ENCODE measurements around the gene TENT4B. TPM values are rescaled to one million over a fixed set of nuclear protein-coding genes. Genes with fewer than 3 reads are reported as not detected.

TENT4B gene
- total RNA-seq, 1 experiment from 2014 or later, result 16.9 TPM

- BruUV-seq (replicated peaks), result no TSS peak
- intact Hi-C loops (cut with micrococcal nuclease), result no loop called here
Measured at GRCh38 chr16:50248845-50249244, 95.7 kb downstream of the TENT4B start.

More at GRCh38 chr16:50248845-50249244, 95.7 kb downstream of the TENT4B start:
- no peak for DNase-seq (ENCODE audit: low read depth, low spot score)
- Histone ChIP-seq H3K79me2 (ENCODE audit: insufficient read depth, low read length) (no peaks in the 10 kb centered on the region), H3K36me3 (ENCODE audit: control insufficient read depth in 1 of 2, insufficient read depth in 2 of 2, low read length in 2 of 2) (no peaks in the 10 kb centered on the region), H3K4me3 (replicated peaks in 1 of 2; ENCODE audit: low read depth in 1 of 2, low read length in 2 of 2) (no peak overlapping the region), H3K4me1 (ENCODE audit: control insufficient read depth in 1 of 2, insufficient read depth in 2 of 2, low read length in 2 of 2) (peaks cover 11 to 25% of the 10 kb centered on the region in 2 experiments; a peak in 3 of 4 replicates), H3K9me3 (ENCODE audit: control insufficient read depth in 1 of 2, insufficient read depth in 1 of 2, low read depth in 1 of 2, low read length in 2 of 2) (no peaks in the 10 kb centered on the region), H2AFZ (ENCODE audit: low read depth, low read length, poor library complexity, severe bottlenecking) (no peak overlapping the region), H3K9me2 (ENCODE audit: insufficient read depth) (no peaks in the 10 kb centered on the region), H3K27me3 (ENCODE audit: insufficient read depth, low read length) (no peaks in the 10 kb centered on the region), H4K20me1 (ENCODE audit: insufficient read depth) (no peaks in the 10 kb centered on the region), H3K27ac (ENCODE audit: low read depth, low read length) (no peak overlapping the region), H3K4me2 (ENCODE audit: low read length) (no peak overlapping the region), H3K9ac (ENCODE audit: low read length) (no peak overlapping the region)
- RAD21 ChIA-PET (ENCODE audit: low non-redundant PET in 1 of 2, low total read pairs in 2 of 2, uncharacterized antibody in 2 of 2, unreplicated experiment in 2 of 2), result no interaction called here
- CTCF ChIA-PET, result no interaction called here
- POLR2A ChIA-PET, result interaction anchor here (0.6 to 1.6 kb wide), 3 partner anchors 9 to 59 kb away, joined by 3 to 4 read pairs (median 4); no protein-coding TSS in a partner anchor
- no peak for ATAC-seq
- TF ChIP-seq CEBPB (IDR thresholded peaks at IDR 0.05; ENCODE audit: low read depth) (no peak), ELF1 (IDR thresholded peaks at IDR 0.05; ENCODE audit: borderline replicate concordance, low read depth) (no peak), ZBTB33 (IDR thresholded peaks at IDR 0.05; ENCODE audit: extremely low read depth, insufficient replicate concordance, low read length) (no peak), JUND (IDR thresholded peaks at IDR 0.05) (no peak), SP1 (IDR thresholded peaks at IDR 0.05; ENCODE audit: low read depth) (no peak)

Data from HCT116 (cell line).